SK-N-SH (cell line): ENCODE measurements around the gene SH3BGR. TPM values are rescaled to one million over a fixed set of nuclear protein-coding genes. Genes with fewer than 3 reads are reported as not detected.

Experiments used
- CTCF ChIA-PET: fragments of 300-600, 350-600 bp; formaldehyde crosslinking; extraction: SDS; loops from one replicate; lab custom pipeline; 2021; lab: Yijun Ruan, JAX
- POLR2A ChIA-PET: fragments of 350-600 bp; sonication (Branson Sonifier 250); formaldehyde crosslinking; extraction: SDS; loops from one replicate; lab custom pipeline; 2020; ENCODE audit warnings: antibody characterized with exemption, inconsistent platforms; lab: Yijun Ruan, JAX
- DNase-seq: peaks from one replicate; pipeline ENCODE4 v3.0.0; 2012
- H2AFZ ChIP-seq: fragments of 200-600 bp; sonication (generic); 2 replicates; pipeline ENCODE4 v1.8.1; 2016; ENCODE audit warnings: antibody characterized with exemption, mild to moderate bottlenecking, low read depth
- H3F3A ChIP-seq: fragments of 200-600 bp; sonication (generic); replicated peaks from 2 replicates; pipeline ENCODE3; 2016; ENCODE audit warnings: antibody characterized with exemption, mild to moderate bottlenecking; ENCODE audit not compliant: insufficient read depth
- H3K27ac ChIP-seq, 2 experiments: fragments of 200-500 bp in 1 of 2; fragments of 200-600 bp in 1 of 2; sonication (Bioruptor generic) in 1 of 2; sonication (generic), shearing (Covaris generic) in 1 of 2; 2 replicates each; pipeline versions ENCODE4 v1.5.1 to v1.6.1; 2014 to 2016; ENCODE audit warnings: low read depth in 2 of 2, inconsistent platforms in 1 of 2, low read length in 1 of 2, mild to moderate bottlenecking in 1 of 2, mixed read lengths in 1 of 2
- H3K27me3 ChIP-seq: fragments of 200-600 bp; sonication (generic), shearing (Covaris generic); 2 replicates; pipeline ENCODE4 v1.6.1; 2016; ENCODE audit warnings: mixed run types; ENCODE audit not compliant: insufficient read depth
- H3K36me3 ChIP-seq, 2 experiments: fragments of 200-500 bp in 1 of 2; fragments of 200-600 bp in 1 of 2; sonication (Bioruptor generic) in 1 of 2; sonication (generic) in 1 of 2; replicated peaks in 1 of 2; 2 replicates each; pipeline versions ENCODE3 to v1.5.1; 2014 to 2016; ENCODE audit warnings: low read length in 1 of 2, mild to moderate bottlenecking in 1 of 2; ENCODE audit not compliant: insufficient read depth in 2 of 2, control insufficient read depth in 1 of 2
- H3K4me1 ChIP-seq, 2 experiments: fragments of 200-500 bp in 1 of 2; fragments of 200-600 bp in 1 of 2; sonication (Bioruptor generic) in 1 of 2; sonication (generic), shearing (Covaris generic) in 1 of 2; 2 replicates each; pipeline versions ENCODE4 v1.5.1 to v1.6.1; 2014 to 2016; ENCODE audit warnings: low read depth in 1 of 2, low read length in 1 of 2, mixed run types in 1 of 2; ENCODE audit not compliant: insufficient read depth in 2 of 2, control insufficient read depth in 1 of 2
- H3K4me2 ChIP-seq: fragments of 200-600 bp; sonication (generic), shearing (Covaris generic); 2 replicates; pipeline ENCODE4 v1.6.1; 2017; ENCODE audit warnings: mixed run types
- H3K4me3 ChIP-seq, 2 experiments: fragments of 200-500 bp in 1 of 2; fragments of 200-600 bp in 1 of 2; sonication (Bioruptor generic) in 1 of 2; sonication (generic), shearing (Covaris generic) in 1 of 2; 2 replicates each; pipeline versions ENCODE4 v1.5.1 to v1.8.1; 2014 to 2016; ENCODE audit warnings: low read depth in 2 of 2, inconsistent platforms in 1 of 2, low read length in 1 of 2, mild to moderate bottlenecking in 1 of 2, mixed read lengths in 1 of 2, moderate library complexity in 1 of 2
- H3K79me2 ChIP-seq: fragments of 200-600 bp; sonication (generic); 2 replicates; pipeline ENCODE4 v1.8.1; 2017; ENCODE audit warnings: mild to moderate bottlenecking; ENCODE audit not compliant: insufficient read depth
- H3K9ac ChIP-seq: fragments of 200-600 bp; sonication (generic); 2 replicates; pipeline ENCODE4 v1.6.1; 2017; ENCODE audit warnings: mixed run types
- H3K9me2 ChIP-seq: fragments of 200-600 bp; sonication (generic); 2 replicates; pipeline ENCODE4 v1.6.1; 2017; ENCODE audit warnings: mixed run types
- H3K9me3 ChIP-seq: fragments of 200-600 bp; sonication (generic); 2 replicates; pipeline ENCODE4 v1.6.1; 2017; ENCODE audit warnings: mixed run types, mild to moderate bottlenecking, moderate library complexity
- H4K20me1 ChIP-seq: fragments of 200-600 bp; sonication (generic); 2 replicates; pipeline ENCODE4 v1.6.1; 2017; ENCODE audit warnings: mild to moderate bottlenecking, mixed run types; ENCODE audit not compliant: insufficient read depth
- EZH2phosphoT487 ChIP-seq: fragments of 200-600 bp; sonication (generic); IDR thresholded peaks from 2 replicates; pipeline ENCODE4 v1.6.1; 2017; ENCODE audit warnings: low read depth, mixed run types, mild to moderate bottlenecking, antibody characterized with exemption, moderate library complexity, borderline replicate concordance
- FOSL2 ChIP-seq: IDR thresholded peaks from 2 replicates; pipeline ENCODE4 v1.4.0; 2012; ENCODE audit warnings: low read depth, mild to moderate bottlenecking, moderate library complexity, borderline replicate concordance
- FOXJ3 ChIP-seq: sonication (generic); formaldehyde crosslinking; IDR thresholded peaks from 2 replicates; pipeline ENCODE4 v1.5.1; 2020; ENCODE audit warnings: mild to moderate bottlenecking, missing genetic modification reagents
- FOXM1 ChIP-seq: IDR thresholded peaks from 2 replicates; pipeline ENCODE4 v1.4.0; 2012; ENCODE audit warnings: low read depth, mild to moderate bottlenecking
- GABPA ChIP-seq: IDR thresholded peaks from 2 replicates; pipeline ENCODE4 v1.4.0; 2012; ENCODE audit warnings: low read depth, mild to moderate bottlenecking
- MEF2A ChIP-seq: IDR thresholded peaks from 2 replicates; pipeline ENCODE4 v1.4.0; 2012; ENCODE audit warnings: low read depth, borderline replicate concordance
- MXI1 ChIP-seq: IDR thresholded peaks from 2 replicates; pipeline ENCODE4 v1.6.1; 2012; ENCODE audit warnings: mild to moderate bottlenecking, low read depth, low read length, improper control_type of control experiment
- NFIC ChIP-seq: IDR thresholded peaks from 2 replicates; pipeline ENCODE4 v1.4.0; 2012; ENCODE audit warnings: borderline replicate concordance
- NRF1 ChIP-seq: IDR thresholded peaks from 2 replicates; pipeline ENCODE4 v1.6.1; 2012; ENCODE audit warnings: low read depth, mild to moderate bottlenecking, low read length
- POLR2AphosphoS5 ChIP-seq: IDR thresholded peaks from 2 replicates; pipeline ENCODE4 v1.6.1; 2012; ENCODE audit warnings: low read depth, low read length
- RFX5 ChIP-seq: IDR thresholded peaks from 2 replicates; pipeline ENCODE4 v1.6.1; 2012; ENCODE audit warnings: mild to moderate bottlenecking, improper control_type of control experiment, low read length
- SIN3A ChIP-seq: IDR thresholded peaks from 2 replicates; pipeline ENCODE4 v1.6.1; 2012; ENCODE audit warnings: low read depth, mild to moderate bottlenecking, low read length, moderate library complexity, borderline replicate concordance
- TAF1 ChIP-seq: IDR thresholded peaks from 2 replicates; pipeline ENCODE4 v1.6.1; 2012; ENCODE audit warnings: low read depth, mild to moderate bottlenecking, low read length, moderate library complexity, borderline replicate concordance
- WGBS: methylation state at CpG from one replicate; pipeline ENCODE4 v1.1.6; 2017; ENCODE audit warnings: low lambda C conversion rate; 5-methylcytosine and 5-hydroxymethylcytosine counted together
- polyA plus RNA-seq, 3 experiments: library from polyadenylated mRNA; depleted of rRNA; stranded (reverse); fragments of >200 nt; gene quantifications; 2 replicates each; pipeline ENCODE4 v1.2.3, GENCODE V29; 2012
- TF ChIP-seq, protein P1 (sequence below): IDR thresholded peaks from 2 replicates; pipeline ENCODE4; 2012
- TF ChIP-seq, protein P2 (sequence below): IDR thresholded peaks from 2 replicates; pipeline ENCODE4 v1.6.1; 2012; ENCODE audit warnings: mild to moderate bottlenecking, low read depth, low read length, moderate library complexity
- TF ChIP-seq, protein P3 (sequence below): fragments of 150-350 bp; IDR thresholded peaks from 2 replicates; pipeline ENCODE4 v1.6.1; 2017; ENCODE audit warnings: antibody characterized with exemption, low read length, low read depth, borderline replicate concordance
- TF ChIP-seq, protein P4 (sequence below): fragments of 150-350 bp; IDR thresholded peaks from 2 replicates; pipeline ENCODE4 v1.6.1; 2016; ENCODE audit warnings: mild to moderate bottlenecking, low read depth, low read length
- TF ChIP-seq, protein P5 (sequence below): IDR thresholded peaks from 2 replicates; pipeline ENCODE4 v1.4.0; 2012; ENCODE audit warnings: low read depth, borderline replicate concordance

SH3BGR gene
- polyA plus RNA-seq, 1 of the 3 experiments (the other 2 are of a cell fraction) = 1.1 TPM

DNA sequence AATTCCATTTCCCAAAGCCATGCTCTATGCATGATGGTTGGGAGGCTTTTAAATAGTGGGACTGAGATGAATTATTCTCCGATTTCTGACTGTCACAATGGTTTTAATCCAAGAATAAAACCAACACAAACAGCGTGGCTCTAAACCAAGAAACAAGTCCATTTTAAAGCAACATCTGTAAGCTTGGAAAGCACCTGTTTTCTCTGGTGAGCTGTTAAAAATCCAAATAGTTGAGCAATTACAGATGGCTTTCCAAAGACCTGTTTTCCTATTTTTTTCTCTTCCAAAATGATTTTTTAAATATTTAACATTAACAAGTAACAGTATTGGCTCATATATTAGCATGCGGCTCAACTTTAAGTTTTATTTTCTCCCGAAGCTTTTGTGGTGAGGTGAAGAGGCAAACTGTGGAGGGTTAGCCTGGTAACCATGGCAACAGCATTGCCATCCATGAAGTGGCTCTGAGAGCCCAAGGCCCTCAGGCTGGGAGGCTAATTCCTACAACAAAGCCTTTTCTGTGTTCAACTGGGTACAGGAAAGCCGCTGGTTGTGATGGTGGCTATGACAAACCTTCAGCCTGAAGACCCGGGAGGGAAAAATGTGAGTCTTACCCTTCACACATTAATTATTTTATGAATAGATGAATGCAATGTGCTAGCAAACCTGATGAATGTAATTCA, 104.3 kb downstream of the SH3BGR start:
- peaks cover 0 to 3% of the 10 kb centered on the region in 2 experiments; a peak in 1 of 4 replicates for H3K4me1 ChIP-seq
- ChIA-PET CTCF (interaction anchor here (0.7 kb wide), 1 partner anchor 86 kb away, joined by 3 read pairs; no protein-coding TSS in a partner anchor), POLR2A (no interaction called here)
- no peak overlapping the region for H3K4me2 ChIP-seq
- H3K4me3 ChIP-seq = no peak overlapping the region
- H3F3A ChIP-seq = no peaks in the 10 kb centered on the region
- H3K79me2 ChIP-seq = no peaks in the 10 kb centered on the region
- no peaks in the 10 kb centered on the region for H3K9me3 ChIP-seq
- TF ChIP-seq FOSL2 (no peak), RFX5 (no peak), NFIC (no peak), TAF1 (no peak), NRF1 (no peak), GABPA (no peak), FOXM1 (no peak), EZH2phosphoT487 (no peak), POLR2AphosphoS5 (no peak), MXI1 (no peak), SIN3A (no peak), FOXJ3 (CRISPR knock-in tag) (no peak), MEF2A (no peak)
- TF ChIP-seq, protein P1, sequence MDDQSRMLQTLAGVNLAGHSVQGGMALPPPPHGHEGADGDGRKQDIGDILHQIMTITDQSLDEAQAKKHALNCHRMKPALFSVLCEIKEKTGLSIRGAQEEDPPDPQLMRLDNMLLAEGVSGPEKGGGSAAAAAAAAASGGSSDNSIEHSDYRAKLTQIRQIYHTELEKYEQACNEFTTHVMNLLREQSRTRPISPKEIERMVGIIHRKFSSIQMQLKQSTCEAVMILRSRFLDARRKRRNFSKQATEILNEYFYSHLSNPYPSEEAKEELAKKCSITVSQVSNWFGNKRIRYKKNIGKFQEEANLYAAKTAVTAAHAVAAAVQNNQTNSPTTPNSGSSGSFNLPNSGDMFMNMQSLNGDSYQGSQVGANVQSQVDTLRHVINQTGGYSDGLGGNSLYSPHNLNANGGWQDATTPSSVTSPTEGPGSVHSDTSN = no peak
- TF ChIP-seq, protein P2, sequence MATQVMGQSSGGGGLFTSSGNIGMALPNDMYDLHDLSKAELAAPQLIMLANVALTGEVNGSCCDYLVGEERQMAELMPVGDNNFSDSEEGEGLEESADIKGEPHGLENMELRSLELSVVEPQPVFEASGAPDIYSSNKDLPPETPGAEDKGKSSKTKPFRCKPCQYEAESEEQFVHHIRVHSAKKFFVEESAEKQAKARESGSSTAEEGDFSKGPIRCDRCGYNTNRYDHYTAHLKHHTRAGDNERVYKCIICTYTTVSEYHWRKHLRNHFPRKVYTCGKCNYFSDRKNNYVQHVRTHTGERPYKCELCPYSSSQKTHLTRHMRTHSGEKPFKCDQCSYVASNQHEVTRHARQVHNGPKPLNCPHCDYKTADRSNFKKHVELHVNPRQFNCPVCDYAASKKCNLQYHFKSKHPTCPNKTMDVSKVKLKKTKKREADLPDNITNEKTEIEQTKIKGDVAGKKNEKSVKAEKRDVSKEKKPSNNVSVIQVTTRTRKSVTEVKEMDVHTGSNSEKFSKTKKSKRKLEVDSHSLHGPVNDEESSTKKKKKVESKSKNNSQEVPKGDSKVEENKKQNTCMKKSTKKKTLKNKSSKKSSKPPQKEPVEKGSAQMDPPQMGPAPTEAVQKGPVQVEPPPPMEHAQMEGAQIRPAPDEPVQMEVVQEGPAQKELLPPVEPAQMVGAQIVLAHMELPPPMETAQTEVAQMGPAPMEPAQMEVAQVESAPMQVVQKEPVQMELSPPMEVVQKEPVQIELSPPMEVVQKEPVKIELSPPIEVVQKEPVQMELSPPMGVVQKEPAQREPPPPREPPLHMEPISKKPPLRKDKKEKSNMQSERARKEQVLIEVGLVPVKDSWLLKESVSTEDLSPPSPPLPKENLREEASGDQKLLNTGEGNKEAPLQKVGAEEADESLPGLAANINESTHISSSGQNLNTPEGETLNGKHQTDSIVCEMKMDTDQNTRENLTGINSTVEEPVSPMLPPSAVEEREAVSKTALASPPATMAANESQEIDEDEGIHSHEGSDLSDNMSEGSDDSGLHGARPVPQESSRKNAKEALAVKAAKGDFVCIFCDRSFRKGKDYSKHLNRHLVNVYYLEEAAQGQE = no peak
- TF ChIP-seq, protein P3, sequence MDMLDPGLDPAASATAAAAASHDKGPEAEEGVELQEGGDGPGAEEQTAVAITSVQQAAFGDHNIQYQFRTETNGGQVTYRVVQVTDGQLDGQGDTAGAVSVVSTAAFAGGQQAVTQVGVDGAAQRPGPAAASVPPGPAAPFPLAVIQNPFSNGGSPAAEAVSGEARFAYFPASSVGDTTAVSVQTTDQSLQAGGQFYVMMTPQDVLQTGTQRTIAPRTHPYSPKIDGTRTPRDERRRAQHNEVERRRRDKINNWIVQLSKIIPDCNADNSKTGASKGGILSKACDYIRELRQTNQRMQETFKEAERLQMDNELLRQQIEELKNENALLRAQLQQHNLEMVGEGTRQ = no peak
- TF ChIP-seq, protein P4, sequence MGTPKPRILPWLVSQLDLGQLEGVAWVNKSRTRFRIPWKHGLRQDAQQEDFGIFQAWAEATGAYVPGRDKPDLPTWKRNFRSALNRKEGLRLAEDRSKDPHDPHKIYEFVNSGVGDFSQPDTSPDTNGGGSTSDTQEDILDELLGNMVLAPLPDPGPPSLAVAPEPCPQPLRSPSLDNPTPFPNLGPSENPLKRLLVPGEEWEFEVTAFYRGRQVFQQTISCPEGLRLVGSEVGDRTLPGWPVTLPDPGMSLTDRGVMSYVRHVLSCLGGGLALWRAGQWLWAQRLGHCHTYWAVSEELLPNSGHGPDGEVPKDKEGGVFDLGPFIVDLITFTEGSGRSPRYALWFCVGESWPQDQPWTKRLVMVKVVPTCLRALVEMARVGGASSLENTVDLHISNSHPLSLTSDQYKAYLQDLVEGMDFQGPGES = no peak
- TF ChIP-seq, protein P5, sequence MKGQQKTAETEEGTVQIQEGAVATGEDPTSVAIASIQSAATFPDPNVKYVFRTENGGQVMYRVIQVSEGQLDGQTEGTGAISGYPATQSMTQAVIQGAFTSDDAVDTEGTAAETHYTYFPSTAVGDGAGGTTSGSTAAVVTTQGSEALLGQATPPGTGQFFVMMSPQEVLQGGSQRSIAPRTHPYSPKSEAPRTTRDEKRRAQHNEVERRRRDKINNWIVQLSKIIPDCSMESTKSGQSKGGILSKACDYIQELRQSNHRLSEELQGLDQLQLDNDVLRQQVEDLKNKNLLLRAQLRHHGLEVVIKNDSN = no peak
- DNase-seq = peak; percentile 53
- no peaks in the 10 kb centered on the region for H3K9me2 ChIP-seq
- no peaks in the 10 kb centered on the region for H3K27me3 ChIP-seq
- no peaks in the 10 kb centered on the region for H3K36me3 ChIP-seq
- 37% methylated on average over 6 of the region's 6 CpGs for WGBS
- no peak overlapping the region for H2AFZ ChIP-seq
- H3K9ac ChIP-seq = no peak overlapping the region
- no peak overlapping the region for H3K27ac ChIP-seq
- H4K20me1 ChIP-seq = no peaks in the 10 kb centered on the region
